GM18498 (cell line): Measurements from ENCODE around the gene TXNDC12.

Experiments used
- ATAC-seq: cut with Tn5 transposase; IDR thresholded peaks from one replicate; pipeline ENCODE4 v1.9.1; 2021; ENCODE audit warnings: mild to moderate bottlenecking, moderate library complexity; ENCODE audit not compliant: unreplicated experiment

Gene TXNDC12

GRCh38 chr1:52002038-52002917 is 52.7 kb downstream of the TXNDC12 start:
- ATAC-seq: peak; percentile 60

GRCh38 chr1:51998701-51999100 is 56.3 kb downstream of the TXNDC12 start:
- ATAC-seq: no peak

- no peak for ATAC-seq
These were observed 57.0 kb downstream of the TXNDC12 start for GRCh38 chr1:51997974-51998382.

GRCh38 chr1:51990478-51990965 is 64.5 kb downstream of the TXNDC12 start, which contains the start of gene RAB3B:
TSS of gene RAB3B (minus strand) at chr1:51990700. CDS start at chr1:51977117, 13,583 bp downstream.
- ATAC-seq: peak; percentile 94

DNA sequence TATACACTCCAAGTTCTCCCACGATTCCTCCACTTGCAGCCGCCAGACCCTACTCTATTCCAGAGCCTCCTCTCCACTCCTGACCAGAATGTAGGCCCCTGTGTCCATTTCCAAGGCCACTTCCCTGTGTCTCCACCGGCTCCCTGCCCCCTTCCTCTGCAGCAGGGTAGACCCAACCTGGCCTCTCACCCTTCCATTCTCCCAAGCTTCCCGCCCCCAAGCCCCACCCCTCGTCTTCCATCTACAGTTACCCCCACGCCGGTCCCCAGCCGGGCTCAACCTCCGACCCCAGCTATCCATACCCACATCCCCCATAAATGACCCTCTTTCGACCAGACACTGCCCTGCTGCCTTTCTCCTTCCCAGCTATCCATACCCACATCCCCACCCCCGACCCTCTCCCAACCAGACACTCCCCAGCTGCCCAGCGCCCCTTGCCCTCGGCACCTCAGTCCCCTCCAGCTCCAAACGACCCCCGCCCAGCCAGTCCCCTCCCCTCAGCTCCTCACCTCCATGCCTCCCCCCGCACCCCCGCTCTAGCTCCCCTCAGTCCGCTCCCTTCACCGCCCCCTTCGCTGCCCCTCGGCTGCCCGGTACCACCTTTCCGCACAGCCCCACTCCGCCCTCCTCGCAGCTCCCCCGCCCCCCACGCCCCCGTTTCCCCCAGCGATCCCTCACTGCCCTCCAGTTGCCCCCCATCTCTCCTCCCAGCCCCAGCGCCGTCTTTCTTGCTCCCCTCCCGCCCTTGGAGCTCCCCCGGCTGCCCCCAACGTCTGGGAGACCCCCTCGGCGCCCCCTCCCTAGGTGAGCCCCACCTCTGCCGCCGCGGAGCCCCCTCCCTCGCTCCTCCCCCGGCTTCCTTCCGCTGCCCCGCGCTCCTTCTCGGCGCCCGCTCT is 65.2 kb downstream of the TXNDC12 start:
- ATAC-seq: no peak

DNA sequence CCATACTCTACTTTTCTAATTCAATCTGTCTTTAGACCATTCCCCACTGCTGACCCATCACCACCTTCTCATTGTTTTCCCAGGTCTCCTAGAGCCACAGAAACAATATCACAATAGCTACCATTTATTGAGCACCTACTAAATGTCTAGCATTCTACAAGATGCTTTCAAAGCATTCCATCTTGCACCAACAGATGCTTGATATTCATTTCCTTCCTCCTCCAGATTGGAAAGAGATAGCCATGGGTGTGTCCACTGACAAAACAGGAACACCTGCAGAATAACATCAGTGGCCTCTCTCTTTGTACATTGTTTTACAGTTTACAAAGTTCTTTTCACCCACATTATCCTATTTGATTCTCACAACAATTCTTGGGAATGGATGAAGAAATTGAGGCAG is 66.7 kb downstream of the TXNDC12 start:
- ATAC-seq: no peak

DNA sequence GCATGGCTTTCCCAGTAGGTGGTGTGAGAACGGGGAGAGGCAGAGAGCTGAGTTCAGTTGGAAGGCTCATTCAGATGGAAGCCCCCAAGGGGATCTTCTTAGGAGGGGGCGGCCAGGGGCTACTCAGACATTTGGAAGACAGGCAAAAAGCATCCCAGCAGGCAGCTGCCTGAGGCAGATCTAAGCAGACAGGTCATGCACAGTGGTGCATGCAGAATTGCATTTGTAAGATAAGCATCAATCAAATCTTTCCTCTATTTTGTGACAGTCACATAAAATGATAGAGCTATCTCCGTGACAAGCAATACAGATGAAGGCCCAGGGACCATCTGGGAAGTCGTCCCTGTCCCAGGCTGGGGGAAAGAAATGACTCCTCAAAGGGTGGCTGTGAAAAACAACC is 68.3 kb downstream of the TXNDC12 start:
- ATAC-seq: no peak

DNA sequence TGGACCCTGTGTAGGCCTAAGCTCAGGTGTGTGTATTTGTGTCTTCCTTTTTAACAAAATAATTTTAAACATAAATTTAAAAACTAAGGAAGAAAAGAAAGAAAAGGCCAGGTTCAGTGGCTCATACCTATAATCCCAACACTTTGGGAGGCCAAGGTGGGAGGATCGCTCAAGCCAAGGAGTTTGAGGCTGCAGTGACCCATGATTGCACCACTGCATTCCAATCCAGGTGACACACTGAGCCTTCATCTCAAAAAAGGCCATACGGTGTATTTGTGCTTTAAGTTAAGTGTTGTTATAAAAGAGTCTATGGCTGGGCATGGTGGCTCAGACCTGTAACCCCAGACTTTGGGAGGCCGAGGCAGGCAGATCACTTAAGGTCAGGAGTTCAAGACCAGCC is 72.8 kb downstream of the TXNDC12 start:
- no peak for ATAC-seq

DNA sequence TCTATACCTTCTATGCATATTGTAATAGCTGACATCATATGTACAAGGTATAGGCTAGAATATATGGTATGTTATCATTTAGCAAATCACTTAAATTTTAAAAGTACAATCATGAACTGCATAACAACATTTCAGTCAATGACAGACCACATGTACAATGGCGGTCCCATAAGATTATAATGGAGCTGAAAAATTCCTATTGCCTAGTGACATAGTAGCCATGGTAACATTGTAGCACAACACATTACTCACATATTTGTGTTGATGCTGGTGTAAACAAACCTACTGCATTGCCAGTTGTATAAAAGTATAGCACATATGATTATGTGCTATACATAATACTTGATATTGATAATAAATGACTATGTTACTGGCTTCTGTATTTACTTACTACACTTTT is 73.4 kb downstream of the TXNDC12 start:
- no peak for ATAC-seq

GRCh38 chr1:51978099-51978498 is 76.9 kb downstream of the TXNDC12 start:
- no peak for ATAC-seq

DNA sequence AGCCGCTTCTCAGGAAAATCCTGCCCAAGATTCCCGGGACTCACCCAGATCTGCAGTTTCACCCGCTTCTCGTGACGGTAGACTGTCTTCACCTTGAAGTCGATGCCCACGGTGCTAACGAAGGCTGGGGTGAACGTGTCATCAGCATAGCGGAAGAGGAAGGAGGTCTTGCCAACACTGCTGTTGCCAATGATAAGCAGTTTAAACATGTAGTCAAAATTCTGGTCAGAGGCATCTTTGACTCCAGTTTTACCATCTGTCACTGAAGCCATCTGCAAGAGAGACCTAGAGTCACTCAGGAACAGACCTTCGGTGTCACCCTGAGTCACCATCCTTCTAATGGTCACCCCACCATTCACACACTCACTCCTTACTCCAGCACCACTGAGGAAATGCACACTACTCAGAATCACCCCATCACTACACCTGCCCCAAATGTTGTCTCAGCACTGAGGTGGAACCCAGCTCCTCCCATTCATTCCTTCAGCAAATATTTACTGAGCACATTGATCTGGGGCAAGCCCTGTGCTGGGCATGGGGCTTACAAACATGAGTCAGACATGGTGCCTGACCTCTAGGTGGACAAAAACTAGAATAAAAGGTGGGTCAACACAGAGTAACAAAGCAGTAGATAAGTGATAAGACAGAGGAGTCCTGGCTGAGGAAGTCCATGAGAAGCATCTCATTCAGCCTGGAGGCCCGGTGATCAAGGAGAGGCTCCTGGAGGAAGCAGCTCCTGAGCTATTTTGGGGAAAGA is 78.0 kb downstream of the TXNDC12 start:
- ATAC-seq: no peak

DNA sequence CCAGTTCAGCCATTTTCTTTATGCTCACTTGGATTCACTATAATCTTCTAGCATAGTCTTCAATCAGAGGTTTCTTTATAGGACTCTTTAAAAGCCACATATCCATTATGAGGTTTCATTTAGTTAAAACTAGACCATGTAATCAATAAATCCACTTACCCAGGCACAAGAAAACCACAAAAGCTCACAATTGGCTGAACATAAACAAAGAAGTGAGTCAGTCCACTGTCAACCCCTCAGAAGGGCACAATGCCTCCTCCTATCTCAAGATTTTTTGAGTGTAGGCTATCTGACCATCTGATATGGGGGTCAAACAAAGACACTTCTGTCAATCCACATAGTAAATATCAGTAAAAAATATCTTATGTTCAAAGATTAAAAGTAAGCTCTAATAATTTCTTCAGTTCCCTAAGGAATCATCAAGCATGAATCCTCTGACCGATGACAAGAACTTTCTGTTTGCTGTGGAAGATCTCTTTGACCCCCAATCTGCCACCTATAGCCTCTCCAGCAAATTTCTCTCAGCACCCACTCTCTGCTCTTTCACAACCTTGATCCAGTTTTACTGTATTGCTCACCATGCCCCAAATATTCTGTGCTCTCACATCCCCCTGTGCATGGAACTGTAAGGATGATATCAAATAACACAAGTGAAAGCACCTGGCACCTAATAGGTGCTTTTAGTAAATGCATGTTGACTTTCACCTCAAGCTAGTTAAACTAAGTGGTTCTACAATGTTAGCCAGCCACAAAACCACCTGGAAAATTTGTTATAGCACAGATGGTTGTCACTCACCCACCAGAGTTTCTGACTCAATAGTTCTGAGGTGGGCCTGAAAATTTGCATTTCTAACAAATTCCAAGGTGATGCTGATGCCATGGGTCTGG is 81.2 kb downstream of the TXNDC12 start:
- no peak for ATAC-seq
